ENCODE data around the gene PODNL1. TPM values are rescaled to one million over a fixed set of nuclear protein-coding genes. Genes with fewer than 3 reads are reported as not detected.

PODNL1 gene
- total and polyA plus RNA-seq, 2 donors (not counting 1 experiment from before 2014, with no cell fraction given) = 2.1 to 6.9 TPM

DNA sequence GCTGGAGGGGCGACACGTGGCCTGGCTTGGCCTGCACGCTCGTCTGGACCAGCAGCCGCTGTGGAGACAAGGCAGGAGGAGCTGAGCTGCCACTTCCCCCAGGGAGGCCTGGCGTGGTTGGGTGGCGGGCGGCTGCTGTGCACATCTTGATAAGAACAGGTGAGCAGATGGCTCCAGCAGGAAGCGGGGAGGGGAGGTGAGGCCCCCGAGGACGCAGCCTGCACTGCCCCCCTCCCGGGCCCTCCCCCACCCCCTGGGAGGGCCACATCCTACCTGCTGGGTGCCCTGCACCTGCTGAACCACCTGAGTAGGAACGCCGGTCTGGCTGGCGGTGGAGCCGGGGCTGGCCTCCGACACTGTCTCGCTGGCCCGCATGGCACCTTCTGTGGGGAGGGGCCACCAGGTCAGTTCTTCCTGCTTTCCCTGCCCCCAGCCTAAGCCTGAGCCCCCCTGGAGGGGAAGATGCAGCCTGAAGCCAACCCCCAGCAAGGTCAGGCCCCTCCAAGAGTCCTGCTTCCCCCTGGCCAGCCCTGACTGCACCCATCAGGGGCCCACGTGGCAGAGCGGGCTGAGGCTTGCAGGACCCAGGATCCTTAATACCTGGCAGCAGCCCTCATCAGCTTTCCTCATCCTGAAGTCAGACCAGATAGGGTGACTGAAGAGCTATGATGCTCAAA, 45.1 kb upstream of the PODNL1 start:
- Histone ChIP-seq H2AFZ (ENCODE audit: low read length) (no peak overlapping the region), H3K27me3 (ENCODE audit: control insufficient read depth, insufficient read depth, low read length) (no peaks in the 10 kb centered on the region), H3K4me3 (replicated peaks in 1 of 4; ENCODE audit: control extremely low read depth in 1 of 4, insufficient read depth in 1 of 4, low read depth in 3 of 4, low read length in 4 of 4) (no peak overlapping the region), H3K9ac (ENCODE audit: insufficient read depth, low read length) (no peak overlapping the region), H3K9me3 (ENCODE audit: control insufficient read depth, insufficient read depth, low read depth, low read length) (no peaks in the 10 kb centered on the region), H3K79me2 (ENCODE audit: control insufficient read depth, insufficient read depth, low read length) (no peaks in the 10 kb centered on the region), H3K27ac (ENCODE audit: insufficient read depth, low read length) (no peak overlapping the region), H3K4me2 (ENCODE audit: extremely low read depth, insufficient read depth, low read length) (no peak overlapping the region), H3K36me3 (ENCODE audit: control insufficient read depth, insufficient read depth, low read length) (peaks cover 1% of the 10 kb centered on the region), H3K4me1 (ENCODE audit: control insufficient read depth, extremely low read depth, insufficient read depth, low read length) (peaks cover 9% of the 10 kb centered on the region), H4K20me1 (ENCODE audit: control insufficient read depth, extremely low read depth, insufficient read depth, low read length) (no peaks in the 10 kb centered on the region)
- DNase-seq (ENCODE audit: low read depth in 2 of 2) = no peak
- TF ChIP-seq, protein P1, sequence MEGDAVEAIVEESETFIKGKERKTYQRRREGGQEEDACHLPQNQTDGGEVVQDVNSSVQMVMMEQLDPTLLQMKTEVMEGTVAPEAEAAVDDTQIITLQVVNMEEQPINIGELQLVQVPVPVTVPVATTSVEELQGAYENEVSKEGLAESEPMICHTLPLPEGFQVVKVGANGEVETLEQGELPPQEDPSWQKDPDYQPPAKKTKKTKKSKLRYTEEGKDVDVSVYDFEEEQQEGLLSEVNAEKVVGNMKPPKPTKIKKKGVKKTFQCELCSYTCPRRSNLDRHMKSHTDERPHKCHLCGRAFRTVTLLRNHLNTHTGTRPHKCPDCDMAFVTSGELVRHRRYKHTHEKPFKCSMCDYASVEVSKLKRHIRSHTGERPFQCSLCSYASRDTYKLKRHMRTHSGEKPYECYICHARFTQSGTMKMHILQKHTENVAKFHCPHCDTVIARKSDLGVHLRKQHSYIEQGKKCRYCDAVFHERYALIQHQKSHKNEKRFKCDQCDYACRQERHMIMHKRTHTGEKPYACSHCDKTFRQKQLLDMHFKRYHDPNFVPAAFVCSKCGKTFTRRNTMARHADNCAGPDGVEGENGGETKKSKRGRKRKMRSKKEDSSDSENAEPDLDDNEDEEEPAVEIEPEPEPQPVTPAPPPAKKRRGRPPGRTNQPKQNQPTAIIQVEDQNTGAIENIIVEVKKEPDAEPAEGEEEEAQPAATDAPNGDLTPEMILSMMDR (conservative IDR thresholded peaks at IDR 0.05 in 1 of 2, IDR thresholded peaks at IDR 0.05 in 1 of 2; ENCODE audit: low read depth in 1 of 2, low read length in 2 of 2) = no peak
- no peak for TF ChIP-seq EZH2 (IDR thresholded peaks at IDR 0.05; ENCODE audit: low read length, missing control alignments)

DNA sequence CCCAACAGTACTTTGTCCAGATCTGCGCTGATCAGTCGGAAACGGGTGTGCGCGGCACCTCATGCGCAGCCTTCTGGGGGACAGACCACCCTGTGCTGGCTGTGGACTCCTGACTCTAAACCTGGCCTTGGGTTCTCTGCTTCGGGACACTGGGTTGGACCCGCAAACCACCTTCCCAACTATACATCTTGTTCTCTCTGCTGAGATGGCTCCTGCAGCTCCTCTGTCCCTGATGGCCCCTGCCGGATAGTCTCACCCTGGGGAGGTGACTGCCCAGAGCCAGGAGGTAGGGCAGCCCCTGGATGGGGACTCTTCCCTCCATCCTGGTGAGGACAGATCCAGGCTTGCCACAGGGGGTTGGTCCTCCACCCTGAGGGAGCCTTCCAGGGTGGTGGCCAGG, 44.6 kb upstream of the PODNL1 start:
- Histone ChIP-seq H4K20me1 (ENCODE audit: control insufficient read depth, extremely low read depth, insufficient read depth, low read length) (no peaks in the 10 kb centered on the region), H3K9me3 (ENCODE audit: control insufficient read depth, insufficient read depth, low read depth, low read length) (no peaks in the 10 kb centered on the region), H3K4me2 (ENCODE audit: extremely low read depth, insufficient read depth, low read length) (no peak overlapping the region), H3K27ac (ENCODE audit: insufficient read depth, low read length) (no peak overlapping the region), H3K9ac (ENCODE audit: insufficient read depth, low read length) (no peak overlapping the region), H3K4me1 (ENCODE audit: control insufficient read depth, extremely low read depth, insufficient read depth, low read length) (peaks cover 9% of the 10 kb centered on the region), H3K79me2 (ENCODE audit: control insufficient read depth, insufficient read depth, low read length) (no peaks in the 10 kb centered on the region), H2AFZ (ENCODE audit: low read length) (no peak overlapping the region), H3K4me3 (replicated peaks in 1 of 4; ENCODE audit: control extremely low read depth in 1 of 4, insufficient read depth in 1 of 4, low read depth in 3 of 4, low read length in 4 of 4) (no peak overlapping the region), H3K36me3 (ENCODE audit: control insufficient read depth, insufficient read depth, low read length) (peaks cover 1% of the 10 kb centered on the region), H3K27me3 (ENCODE audit: control insufficient read depth, insufficient read depth, low read length) (no peaks in the 10 kb centered on the region)
- TF ChIP-seq EZH2 (IDR thresholded peaks at IDR 0.05; ENCODE audit: low read length, missing control alignments) = no peak
- TF ChIP-seq, protein P1 (conservative IDR thresholded peaks at IDR 0.05 in 1 of 2, IDR thresholded peaks at IDR 0.05 in 1 of 2; ENCODE audit: low read depth in 1 of 2, low read length in 2 of 2) = no peak
- DNase-seq (ENCODE audit: low read depth in 2 of 2) = no peak

DNA sequence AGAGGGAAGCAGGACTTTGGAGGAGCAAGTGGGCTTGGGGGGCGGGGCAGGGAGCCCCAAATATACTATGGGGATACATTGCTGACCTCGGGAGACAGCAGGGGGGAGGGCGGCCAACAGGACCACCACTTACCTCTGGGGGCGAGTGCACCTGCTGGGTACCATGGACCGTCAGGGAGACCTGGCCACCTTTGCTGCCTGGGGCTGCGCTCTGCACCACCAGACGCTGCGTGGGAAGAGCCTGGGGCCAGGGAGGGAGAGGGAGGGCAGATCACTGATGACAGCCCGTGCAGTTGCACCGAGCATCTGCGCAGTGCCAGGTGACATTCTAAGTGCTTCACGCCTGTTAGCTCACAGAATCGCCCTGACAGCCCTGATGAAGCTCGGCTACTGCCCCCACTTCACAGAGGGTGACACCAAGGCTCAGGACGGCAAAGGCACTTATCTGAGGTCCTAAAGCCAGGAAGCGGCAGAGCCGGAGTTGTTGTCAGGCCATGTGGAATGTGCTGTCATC, 43.8 kb upstream of the PODNL1 start:
- Histone ChIP-seq H3K79me2 (ENCODE audit: control insufficient read depth, insufficient read depth, low read length) (no peaks in the 10 kb centered on the region), H3K36me3 (ENCODE audit: control insufficient read depth, insufficient read depth, low read length) (peaks cover 1% of the 10 kb centered on the region), H3K9ac (ENCODE audit: insufficient read depth, low read length) (no peak overlapping the region), H3K4me1 (ENCODE audit: control insufficient read depth, extremely low read depth, insufficient read depth, low read length) (peaks cover 7% of the 10 kb centered on the region), H3K27me3 (ENCODE audit: control insufficient read depth, insufficient read depth, low read length) (no peaks in the 10 kb centered on the region), H4K20me1 (ENCODE audit: control insufficient read depth, extremely low read depth, insufficient read depth, low read length) (no peaks in the 10 kb centered on the region), H3K27ac (ENCODE audit: insufficient read depth, low read length) (no peak overlapping the region), H3K9me3 (ENCODE audit: control insufficient read depth, insufficient read depth, low read depth, low read length) (no peaks in the 10 kb centered on the region), H2AFZ (ENCODE audit: low read length) (no peak overlapping the region), H3K4me2 (ENCODE audit: extremely low read depth, insufficient read depth, low read length) (no peak overlapping the region), H3K4me3 (replicated peaks in 1 of 4; ENCODE audit: control extremely low read depth in 1 of 4, insufficient read depth in 1 of 4, low read depth in 3 of 4, low read length in 4 of 4) (no peak overlapping the region)
- TF ChIP-seq EZH2 (IDR thresholded peaks at IDR 0.05; ENCODE audit: low read length, missing control alignments) = no peak
- TF ChIP-seq, protein P1 (conservative IDR thresholded peaks at IDR 0.05 in 1 of 2, IDR thresholded peaks at IDR 0.05 in 1 of 2; ENCODE audit: low read depth in 1 of 2, low read length in 2 of 2) = no peak
- no peak for DNase-seq (ENCODE audit: low read depth in 2 of 2)

Measured in fibroblast of lung (primary cell).